ENCODE measurements around the gene LRMDA.

The LRMDA gene

GRCh38 chr10:75475460-75476182 is 44.2 kb downstream of the LRMDA start:
- no peak for TF ChIP-seq ZNF274 (IDR thresholded peaks at IDR 0.05; ENCODE audit: low read depth, low read length)
- no peak overlapping the region for H3K4me3 ChIP-seq (ENCODE audit: low read length)

GRCh38 chr10:75476569-75476968 is 45.1 kb downstream of the LRMDA start:
- H3K4me3 ChIP-seq (ENCODE audit: low read length), result no peak overlapping the region
- TF ChIP-seq ZNF274 (IDR thresholded peaks at IDR 0.05; ENCODE audit: low read depth, low read length), result no peak

GRCh38 chr10:75476985-75477384 is 45.6 kb downstream of the LRMDA start:
- TF ChIP-seq ZNF274 (IDR thresholded peaks at IDR 0.05; ENCODE audit: low read depth, low read length), result no peak
- no peak overlapping the region for H3K4me3 ChIP-seq (ENCODE audit: low read length)

- H3K4me3 ChIP-seq (ENCODE audit: low read length), result no peak overlapping the region
- no peak for TF ChIP-seq ZNF274 (IDR thresholded peaks at IDR 0.05; ENCODE audit: low read depth, low read length)
These were observed 46.3 kb downstream of the LRMDA start for GRCh38 chr10:75477680-75478079.

- TF ChIP-seq ZNF274 (IDR thresholded peaks at IDR 0.05; ENCODE audit: low read depth, low read length), result no peak
- no peak overlapping the region for H3K4me3 ChIP-seq (ENCODE audit: low read length)
These were observed 49.0 kb downstream of the LRMDA start for GRCh38 chr10:75480374-75480773.

- H3K4me3 ChIP-seq (ENCODE audit: low read length), result no peak overlapping the region
- TF ChIP-seq ZNF274 (IDR thresholded peaks at IDR 0.05; ENCODE audit: low read depth, low read length), result no peak
These were observed 51.8 kb downstream of the LRMDA start for GRCh38 chr10:75483188-75483587.

GRCh38 chr10:75484717-75485116 is 53.3 kb downstream of the LRMDA start:
- no peak overlapping the region for H3K4me3 ChIP-seq (ENCODE audit: low read length)
- TF ChIP-seq ZNF274 (IDR thresholded peaks at IDR 0.05; ENCODE audit: low read depth, low read length), result no peak

GRCh38 chr10:75486591-75486990 is 55.2 kb downstream of the LRMDA start:
- no peak overlapping the region for H3K4me3 ChIP-seq (ENCODE audit: low read length)
- TF ChIP-seq ZNF274 (IDR thresholded peaks at IDR 0.05; ENCODE audit: low read depth, low read length), result no peak

GRCh38 chr10:75487087-75487754 is 55.8 kb downstream of the LRMDA start:
- H3K4me3 ChIP-seq (ENCODE audit: low read length), result no peak overlapping the region
- no peak for TF ChIP-seq ZNF274 (IDR thresholded peaks at IDR 0.05; ENCODE audit: low read depth, low read length)

- no peak for TF ChIP-seq ZNF274 (IDR thresholded peaks at IDR 0.05; ENCODE audit: low read depth, low read length)
- no peak overlapping the region for H3K4me3 ChIP-seq (ENCODE audit: low read length)
These were observed 56.3 kb downstream of the LRMDA start for GRCh38 chr10:75487755-75488125.

- TF ChIP-seq ZNF274 (IDR thresholded peaks at IDR 0.05; ENCODE audit: low read depth, low read length), result no peak
- no peak overlapping the region for H3K4me3 ChIP-seq (ENCODE audit: low read length)
These were observed 60.9 kb downstream of the LRMDA start for GRCh38 chr10:75492173-75492925.

- no peak for TF ChIP-seq ZNF274 (IDR thresholded peaks at IDR 0.05; ENCODE audit: low read depth, low read length)
- no peak overlapping the region for H3K4me3 ChIP-seq (ENCODE audit: low read length)
These were observed 62.0 kb downstream of the LRMDA start for GRCh38 chr10:75493464-75493863.

GRCh38 chr10:75495434-75496190 is 64.2 kb downstream of the LRMDA start:
- H3K4me3 ChIP-seq (ENCODE audit: low read length), result no peak overlapping the region
- no peak for TF ChIP-seq ZNF274 (IDR thresholded peaks at IDR 0.05; ENCODE audit: low read depth, low read length)

- no peak for TF ChIP-seq ZNF274 (IDR thresholded peaks at IDR 0.05; ENCODE audit: low read depth, low read length)
- no peak overlapping the region for H3K4me3 ChIP-seq (ENCODE audit: low read length)
These were observed 64.8 kb downstream of the LRMDA start for GRCh38 chr10:75496191-75496567.

Data from GM08714 (cell line).